Body of pancreas (tissue), 4 donors: Measurements from ENCODE around the gene CPT1A.

Experiments
- POLR2A ChIP-seq, 3 donors: fragments of 450-650 bp; IDR thresholded peaks; one replicate each; pipeline ENCODE4 v1.6.1; 2016; ENCODE audit warnings: antibody characterized with exemption in 3 of 3, mild to moderate bottlenecking in 2 of 3
- TF ChIP-seq, protein P1 (sequence below), 7 experiments: fragments of 450-650 bp in 4 of 7; fragments of 200-600 bp in 3 of 7; sonication (generic) in 3 of 7; IDR thresholded peaks; one replicate each; pipeline ENCODE4 v1.5.1; 2016 to 2019; ENCODE audit warnings: antibody characterized with exemption in 7 of 7

- TF ChIP-seq, protein P1, sequence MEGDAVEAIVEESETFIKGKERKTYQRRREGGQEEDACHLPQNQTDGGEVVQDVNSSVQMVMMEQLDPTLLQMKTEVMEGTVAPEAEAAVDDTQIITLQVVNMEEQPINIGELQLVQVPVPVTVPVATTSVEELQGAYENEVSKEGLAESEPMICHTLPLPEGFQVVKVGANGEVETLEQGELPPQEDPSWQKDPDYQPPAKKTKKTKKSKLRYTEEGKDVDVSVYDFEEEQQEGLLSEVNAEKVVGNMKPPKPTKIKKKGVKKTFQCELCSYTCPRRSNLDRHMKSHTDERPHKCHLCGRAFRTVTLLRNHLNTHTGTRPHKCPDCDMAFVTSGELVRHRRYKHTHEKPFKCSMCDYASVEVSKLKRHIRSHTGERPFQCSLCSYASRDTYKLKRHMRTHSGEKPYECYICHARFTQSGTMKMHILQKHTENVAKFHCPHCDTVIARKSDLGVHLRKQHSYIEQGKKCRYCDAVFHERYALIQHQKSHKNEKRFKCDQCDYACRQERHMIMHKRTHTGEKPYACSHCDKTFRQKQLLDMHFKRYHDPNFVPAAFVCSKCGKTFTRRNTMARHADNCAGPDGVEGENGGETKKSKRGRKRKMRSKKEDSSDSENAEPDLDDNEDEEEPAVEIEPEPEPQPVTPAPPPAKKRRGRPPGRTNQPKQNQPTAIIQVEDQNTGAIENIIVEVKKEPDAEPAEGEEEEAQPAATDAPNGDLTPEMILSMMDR (IDR thresholded peaks at IDR 0.05): no peak
- no peak for TF ChIP-seq POLR2A (IDR thresholded peaks at IDR 0.05)
Measured at GRCh38 chr11:68844801-68845200, 3.1 kb upstream of the CPT1A start.
